WERI-Rb-1 (cell line): ENCODE measurements around the gene IMMP1L.

Source experiments
- DNase-seq: peaks from one replicate; pipeline ENCODE4 v3.0.0-alpha.2; 2020
- H3K27ac ChIP-seq: fragments of 250-450 bp; sonication (Bioruptor Pico); 2 replicates; pipeline ENCODE4 v1.5.1; 2020; ENCODE audit warnings: mild to moderate bottlenecking, moderate library complexity
- H3K27me3 ChIP-seq: fragments of 250-450 bp; sonication (Bioruptor Pico); 2 replicates; pipeline ENCODE4 v1.5.1; 2021; ENCODE audit warnings: mild to moderate bottlenecking, low read depth, moderate library complexity; ENCODE audit not compliant: insufficient read depth, severe bottlenecking
- H3K36me3 ChIP-seq: fragments of 250-450 bp; sonication (Bioruptor Pico); 2 replicates; pipeline ENCODE4 v1.5.1; 2020; ENCODE audit warnings: mild to moderate bottlenecking, moderate library complexity
- H3K4me3 ChIP-seq: 2 replicates; pipeline ENCODE4 v1.5.1; 2011; ENCODE audit warnings: low read depth, mild to moderate bottlenecking, control low read depth, low read length
- H3K9me3 ChIP-seq: fragments of 250-450 bp; sonication (Bioruptor Pico); 2 replicates; pipeline ENCODE4 v1.5.1; 2021; ENCODE audit warnings: mild to moderate bottlenecking, moderate library complexity; ENCODE audit not compliant: severe bottlenecking
- TF ChIP-seq, protein P1 (sequence below): IDR thresholded peaks from 2 replicates; pipeline ENCODE4 v1.5.1; 2011; ENCODE audit warnings: low read depth, mild to moderate bottlenecking, control low read depth, inconsistent platforms, low read length

Gene IMMP1L, protein sequence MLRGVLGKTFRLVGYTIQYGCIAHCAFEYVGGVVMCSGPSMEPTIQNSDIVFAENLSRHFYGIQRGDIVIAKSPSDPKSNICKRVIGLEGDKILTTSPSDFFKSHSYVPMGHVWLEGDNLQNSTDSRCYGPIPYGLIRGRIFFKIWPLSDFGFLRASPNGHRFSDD

DNA sequence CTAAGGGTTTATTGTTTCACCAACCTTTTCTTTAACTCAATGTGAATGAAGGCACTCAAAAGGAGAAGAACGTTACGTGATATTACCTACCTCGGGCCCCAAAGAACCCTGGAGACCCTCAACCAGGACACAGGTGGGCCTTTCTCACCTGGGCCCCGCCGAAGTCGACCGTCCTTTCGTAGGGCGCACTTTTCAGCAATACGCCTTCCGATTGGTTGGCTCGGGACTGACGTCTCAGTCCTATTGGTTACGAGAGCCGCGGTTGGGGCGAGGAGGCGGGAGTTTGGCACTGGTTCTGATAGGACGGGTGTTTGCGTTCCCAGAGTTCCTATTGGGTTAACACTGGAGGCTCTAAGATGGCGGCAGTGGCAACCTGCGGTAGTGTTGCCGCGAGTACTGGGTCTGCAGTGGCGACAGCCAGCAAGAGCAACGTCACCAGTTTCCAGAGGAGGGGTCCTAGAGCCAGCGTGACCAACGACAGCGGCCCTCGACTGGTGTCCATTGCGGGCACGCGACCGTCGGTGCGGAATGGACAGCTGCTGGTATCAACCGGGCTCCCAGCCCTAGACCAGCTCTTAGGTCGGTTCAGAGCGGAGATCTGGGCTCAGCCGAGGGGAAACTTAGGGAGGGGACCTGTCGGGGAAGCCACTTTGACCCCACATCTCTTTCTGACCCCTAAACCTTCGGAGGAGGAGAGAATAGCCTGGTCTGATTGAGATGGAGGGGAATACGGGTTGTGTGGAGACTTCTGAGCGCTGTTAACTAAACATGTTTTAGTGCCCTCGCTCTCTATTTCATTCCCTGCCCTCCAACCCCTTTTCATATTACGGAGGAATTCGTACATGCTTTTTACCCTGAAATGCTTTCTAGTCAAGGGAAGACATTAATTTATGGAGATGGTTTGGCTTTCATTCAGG is at the start of gene IMMP1L, which contains the start of gene ELP4:
TSS of gene IMMP1L (minus strand) at position 194 of the 917 bp plus-strand sequence. CDS start 46,346 bp downstream, outside the sequence.
TSS of gene ELP4 (plus strand) at position 339 of the 917 bp plus-strand sequence. CDS start at position 357, 18 bp downstream.
- peak; percentile 97 for DNase-seq
- TF ChIP-seq, protein P1, sequence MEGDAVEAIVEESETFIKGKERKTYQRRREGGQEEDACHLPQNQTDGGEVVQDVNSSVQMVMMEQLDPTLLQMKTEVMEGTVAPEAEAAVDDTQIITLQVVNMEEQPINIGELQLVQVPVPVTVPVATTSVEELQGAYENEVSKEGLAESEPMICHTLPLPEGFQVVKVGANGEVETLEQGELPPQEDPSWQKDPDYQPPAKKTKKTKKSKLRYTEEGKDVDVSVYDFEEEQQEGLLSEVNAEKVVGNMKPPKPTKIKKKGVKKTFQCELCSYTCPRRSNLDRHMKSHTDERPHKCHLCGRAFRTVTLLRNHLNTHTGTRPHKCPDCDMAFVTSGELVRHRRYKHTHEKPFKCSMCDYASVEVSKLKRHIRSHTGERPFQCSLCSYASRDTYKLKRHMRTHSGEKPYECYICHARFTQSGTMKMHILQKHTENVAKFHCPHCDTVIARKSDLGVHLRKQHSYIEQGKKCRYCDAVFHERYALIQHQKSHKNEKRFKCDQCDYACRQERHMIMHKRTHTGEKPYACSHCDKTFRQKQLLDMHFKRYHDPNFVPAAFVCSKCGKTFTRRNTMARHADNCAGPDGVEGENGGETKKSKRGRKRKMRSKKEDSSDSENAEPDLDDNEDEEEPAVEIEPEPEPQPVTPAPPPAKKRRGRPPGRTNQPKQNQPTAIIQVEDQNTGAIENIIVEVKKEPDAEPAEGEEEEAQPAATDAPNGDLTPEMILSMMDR: no peak
- peak within 1 kb of the TSS; percentile 79 for H3K27ac ChIP-seq

DNA sequence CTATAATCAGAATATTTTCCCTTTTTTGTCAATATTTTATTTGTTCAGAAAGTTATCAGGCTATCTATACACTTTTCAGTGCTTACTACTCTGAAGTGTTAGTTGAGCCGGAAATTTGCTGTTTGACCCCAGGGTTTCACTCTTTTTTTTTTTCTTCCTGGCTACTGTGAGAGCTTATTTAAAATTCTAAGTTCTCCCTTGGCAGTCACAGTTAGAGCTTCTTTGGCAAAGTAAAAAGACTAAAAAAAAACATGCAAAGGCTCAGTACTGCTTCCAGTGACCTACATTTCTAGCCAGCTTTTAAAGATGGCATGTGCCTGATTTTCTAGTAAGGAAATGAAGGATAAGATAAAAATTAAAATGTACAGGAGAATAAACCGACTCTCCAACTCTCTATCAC is 48.6 kb upstream of the IMMP1L start:
- no peak overlapping the region for H3K4me3 ChIP-seq
- DNase-seq: no peak
- no peaks in the 10 kb centered on the region for H3K36me3 ChIP-seq
- TF ChIP-seq, protein P1: no peak
- no peaks in the 10 kb centered on the region for H3K27me3 ChIP-seq
- H3K27ac ChIP-seq: no peak overlapping the region
- H3K9me3 ChIP-seq: no peaks in the 10 kb centered on the region

More for the DNA sequence above, at the start of gene IMMP1L, which contains the start of gene ELP4:
- Histone ChIP-seq H3K4me3 (peak within 1 kb of the TSS; percentile 81), H3K9me3 (no peaks in the 10 kb centered on the region), H3K27me3 (no peaks in the 10 kb centered on the region), H3K36me3 (no peaks in the 10 kb centered on the region; the same call in 1 of the 2 replicates)

DNA sequence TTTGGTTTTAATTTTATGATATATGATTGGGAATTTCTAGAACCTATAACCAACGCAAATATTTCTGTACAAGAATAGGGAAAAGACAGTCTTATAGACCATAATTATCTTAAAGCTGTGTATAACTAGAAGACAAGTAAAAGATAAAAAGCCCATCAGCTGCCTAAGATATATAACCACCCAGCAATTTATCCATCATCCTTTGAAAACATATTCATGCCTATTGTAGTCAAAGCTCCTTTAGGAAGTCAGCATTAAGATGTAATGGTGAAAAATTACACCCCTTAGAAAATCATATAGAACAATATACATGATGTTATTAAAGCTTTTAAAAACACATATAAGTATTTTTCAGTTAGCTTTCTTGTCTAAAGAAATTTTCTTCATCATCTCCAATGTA is 46.5 kb upstream of the IMMP1L start:
- TF ChIP-seq, protein P1: no peak
- H3K4me3 ChIP-seq: no peak overlapping the region
- no peak for DNase-seq
- H3K9me3 ChIP-seq: no peaks in the 10 kb centered on the region
- H3K27ac ChIP-seq: no peak overlapping the region
- no peaks in the 10 kb centered on the region for H3K36me3 ChIP-seq
- no peaks in the 10 kb centered on the region for H3K27me3 ChIP-seq

DNA sequence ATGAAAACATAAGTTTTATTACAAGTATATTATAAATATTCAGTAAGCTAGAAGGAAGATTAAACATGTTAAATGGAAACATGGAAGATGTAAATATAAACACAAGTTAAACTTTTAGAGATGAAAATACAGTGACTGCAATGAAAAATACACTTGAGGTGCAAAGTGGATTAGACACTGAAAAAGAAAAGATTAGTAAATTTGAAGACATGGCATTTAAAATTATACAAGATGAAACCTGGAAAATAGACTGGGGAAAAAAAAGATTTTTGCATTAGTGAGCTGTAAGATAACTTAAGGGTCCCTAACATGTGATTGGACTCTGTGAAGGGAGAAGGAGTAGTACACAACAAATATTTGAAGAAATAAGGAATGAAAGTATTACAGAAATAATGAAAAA is 33.4 kb upstream of the IMMP1L start:
- no peak overlapping the region for H3K4me3 ChIP-seq
- DNase-seq: no peak
- no peak overlapping the region for H3K27ac ChIP-seq
- no peaks in the 10 kb centered on the region for H3K36me3 ChIP-seq
- no peaks in the 10 kb centered on the region for H3K27me3 ChIP-seq
- no peaks in the 10 kb centered on the region for H3K9me3 ChIP-seq
- TF ChIP-seq, protein P1: no peak

DNA sequence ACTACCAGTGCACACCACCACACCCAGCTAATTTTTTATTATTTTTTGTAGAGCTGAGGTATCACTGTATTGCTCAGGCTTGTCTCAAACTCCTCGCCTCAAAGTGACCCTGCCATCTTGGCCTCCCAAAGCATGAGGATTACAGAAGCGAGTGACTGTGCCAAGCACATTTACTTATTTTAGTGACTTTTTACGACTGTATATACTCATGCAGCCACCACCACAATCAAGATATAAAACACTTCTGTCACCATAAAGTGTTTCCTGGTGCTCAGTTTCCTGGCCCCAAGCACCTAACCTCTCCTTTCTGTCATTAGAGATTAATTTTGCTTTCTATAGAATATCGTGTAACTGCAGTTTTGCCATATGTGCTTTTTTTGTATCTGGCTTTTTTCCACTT is 26.1 kb upstream of the IMMP1L start:
- H3K4me3 ChIP-seq: no peak overlapping the region
- no peak overlapping the region for H3K27ac ChIP-seq
- H3K27me3 ChIP-seq: no peaks in the 10 kb centered on the region
- TF ChIP-seq, protein P1: no peak
- DNase-seq: no peak
- no peaks in the 10 kb centered on the region for H3K36me3 ChIP-seq
- no peaks in the 10 kb centered on the region for H3K9me3 ChIP-seq
